GM19043 (cell line): ENCODE data around the gene MGMT.

Experiments used
- ATAC-seq: cut with Tn5 transposase; IDR thresholded peaks from one replicate; pipeline ENCODE4 v1.9.1; 2021; ENCODE audit warnings: low read depth; ENCODE audit not compliant: unreplicated experiment

MGMT gene

GRCh38 chr10:129764901-129765663 lies 298.0 kb downstream of the MGMT start:
- ATAC-seq, result no peak

- no peak for ATAC-seq
Observed at GRCh38 chr10:129765664-129766550, 298.9 kb downstream of the MGMT start.

- no peak for ATAC-seq
Observed at GRCh38 chr10:129766611-129767550, 299.8 kb downstream of the MGMT start.

- no peak for ATAC-seq
Observed at GRCh38 chr10:129767751-129768150, 300.7 kb downstream of the MGMT start.

- no peak for ATAC-seq
Observed at GRCh38 chr10:129768437-129769355, 301.7 kb downstream of the MGMT start.

- ATAC-seq, result no peak
Observed at GRCh38 chr10:129769381-129770116, 302.5 kb downstream of the MGMT start.

- no peak for ATAC-seq
Observed at GRCh38 chr10:129770286-129770685, 303.2 kb downstream of the MGMT start.

- no peak for ATAC-seq
Observed at GRCh38 chr10:129771024-129771423, 304.0 kb downstream of the MGMT start.

GRCh38 chr10:129771576-129771975 lies 304.5 kb downstream of the MGMT start:
- ATAC-seq, result no peak

GRCh38 chr10:129771991-129772431 lies 305.0 kb downstream of the MGMT start:
- ATAC-seq, result no peak

GRCh38 chr10:129772468-129773358 lies 305.7 kb downstream of the MGMT start:
- no peak for ATAC-seq

GRCh38 chr10:129773359-129773990 lies 306.4 kb downstream of the MGMT start:
- ATAC-seq, result no peak

GRCh38 chr10:129774082-129774735 lies 307.2 kb downstream of the MGMT start:
- ATAC-seq, result no peak

- ATAC-seq, result no peak
Observed at GRCh38 chr10:129774736-129775401, 307.8 kb downstream of the MGMT start.

- no peak for ATAC-seq
Observed at GRCh38 chr10:129775681-129776080, 308.6 kb downstream of the MGMT start.

GRCh38 chr10:129777687-129778086 lies 310.6 kb downstream of the MGMT start:
- ATAC-seq, result no peak
